Left renal cortex interstitium (tissue), 4 donors: ENCODE data around the gene TMEM131. TPM values are rescaled to one million over a fixed set of nuclear protein-coding genes. Genes with fewer than 3 reads are reported as not detected.
A peak's percentile ranks its signal among the peaks of the same experiment; 100 is the strongest.
"Not testable (repeated sequence)": the region's sequence is repeated elsewhere in the genome, so short reads cannot be mapped to it uniquely, and the experiment has no call there.

ENCODE experiments used
- DNase-seq, 4 donors: peaks; one replicate each; pipeline ENCODE4 v3.0.0-alpha.2; 2013; ENCODE audit warnings: low read depth in 4 of 4, low spot score in 2 of 4, missing footprints in 1 of 4
- polyA plus RNA-seq, 4 donors: library from polyadenylated mRNA; unstranded; fragments of 120-200 nt; gene quantifications; one replicate each; pipeline ENCODE4 v1.2.1, GENCODE V29; 2013; ENCODE audit not compliant: insufficient read length in 4 of 4

TMEM131 gene
- polyA plus RNA-seq, 4 donors, result 39.2 to 49.8 (median 45.4) TPM

DNA sequence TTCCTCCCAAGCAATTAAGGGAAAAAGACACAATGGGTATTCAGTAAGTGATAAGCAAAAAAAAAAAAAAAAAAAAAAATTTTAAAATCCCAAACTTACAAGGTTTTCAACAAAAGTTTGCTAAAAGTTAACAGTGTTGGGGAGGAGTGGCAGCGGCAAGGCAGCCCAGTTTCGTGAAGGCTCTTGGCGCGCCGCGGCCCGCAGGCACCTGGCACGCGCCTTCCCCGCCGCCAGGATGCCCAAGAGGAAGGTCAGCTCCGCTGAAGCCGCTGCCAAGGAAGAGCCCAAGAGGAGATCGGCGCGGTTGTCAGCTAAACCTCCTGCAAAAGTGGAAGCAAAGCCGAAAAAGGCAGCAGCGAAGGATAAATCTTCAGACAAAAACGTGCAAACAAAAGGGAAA lies 168.7 kb downstream of the TMEM131 start:
- not testable (repeated sequence) for DNase-seq

DNA sequence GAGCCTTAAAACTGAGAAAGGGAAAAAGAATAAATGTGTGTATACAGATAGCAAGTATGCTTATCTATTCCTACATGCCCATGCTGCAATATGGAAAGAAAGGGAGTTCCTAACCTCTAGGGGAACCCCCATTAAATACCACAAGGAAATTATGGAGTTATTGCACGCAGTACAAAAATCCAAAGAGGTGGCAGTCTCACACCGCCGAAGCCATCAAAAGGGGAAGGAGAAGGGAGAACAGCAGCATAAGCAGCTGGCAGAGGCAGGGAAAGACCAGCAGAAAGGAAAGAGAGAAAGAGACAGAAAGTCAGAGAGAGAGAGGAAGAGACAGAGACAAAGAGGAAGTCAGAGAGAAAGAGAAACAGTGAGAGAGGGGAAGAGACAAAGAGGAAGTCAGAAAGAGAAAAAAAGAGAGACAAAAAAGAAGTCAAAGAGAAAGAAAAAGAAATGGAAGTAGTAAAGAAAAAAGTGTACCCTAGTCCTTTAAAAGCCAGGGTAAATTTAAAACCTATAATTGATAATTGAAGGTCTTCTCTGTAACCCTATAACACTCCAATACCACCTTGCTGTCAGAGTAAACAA lies 169.4 kb downstream of the TMEM131 start:
- DNase-seq, result not testable (repeated sequence)

DNA sequence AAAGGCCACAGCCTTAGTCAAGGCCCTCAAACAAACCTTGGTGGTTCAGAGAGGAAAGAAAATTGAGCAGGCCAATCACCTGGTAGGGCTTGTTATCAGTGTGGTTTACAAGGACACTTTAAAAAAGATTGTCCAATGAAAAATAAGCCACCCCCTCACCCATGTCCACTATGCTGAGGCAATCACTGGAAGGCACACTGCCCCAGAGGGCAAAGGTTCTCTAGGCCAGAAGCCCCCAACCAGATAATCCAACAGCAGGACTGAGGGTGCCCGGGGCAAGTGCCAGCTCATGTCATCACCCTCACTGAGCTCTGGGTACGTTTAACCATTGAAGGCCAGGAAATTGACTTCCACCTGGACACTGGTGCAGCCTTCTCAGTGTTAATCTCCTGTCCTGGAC lies 171.7 kb downstream of the TMEM131 start:
- not testable (repeated sequence) for DNase-seq

DNA sequence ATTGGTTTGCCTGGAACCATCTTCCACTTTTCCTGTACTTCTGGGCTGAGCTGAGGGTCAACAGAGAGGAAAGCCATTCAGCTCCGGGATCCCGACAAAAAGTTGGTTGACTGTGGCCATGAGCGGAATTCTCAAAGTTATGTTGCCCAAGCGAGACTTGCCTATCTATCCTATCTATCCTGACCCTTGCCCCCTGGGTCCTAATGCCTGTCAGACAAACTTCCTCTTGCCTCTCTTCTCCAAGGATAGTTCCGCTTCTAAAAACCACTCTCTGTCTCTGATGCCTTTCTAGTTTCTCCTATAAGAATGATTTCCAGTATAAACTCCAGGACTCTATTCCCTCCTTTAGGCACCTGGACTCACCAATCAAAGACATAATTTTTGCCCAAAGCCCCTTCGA lies 173.9 kb downstream of the TMEM131 start:
- DNase-seq, result not testable (repeated sequence)

DNA sequence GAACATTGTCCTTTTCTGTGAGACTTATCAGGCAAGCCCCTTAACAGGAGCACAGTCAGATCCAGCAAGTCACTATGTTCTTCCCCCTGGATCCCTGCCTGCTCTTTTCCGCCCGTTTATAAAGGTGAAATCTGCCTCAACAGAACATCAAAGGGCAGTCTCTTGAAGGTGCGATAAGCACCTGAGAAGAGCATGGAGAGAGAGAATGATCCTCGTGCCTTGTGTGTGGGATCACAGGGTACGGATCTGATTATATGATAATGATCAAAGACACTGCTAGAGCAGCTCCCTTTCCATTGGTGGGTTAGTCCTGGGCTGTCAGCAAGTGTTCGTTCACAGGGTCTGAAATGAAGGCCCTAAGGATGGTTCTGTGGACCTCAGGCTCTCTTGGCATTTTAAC lies 176.0 kb downstream of the TMEM131 start:
- DNase-seq, result no peak

DNA sequence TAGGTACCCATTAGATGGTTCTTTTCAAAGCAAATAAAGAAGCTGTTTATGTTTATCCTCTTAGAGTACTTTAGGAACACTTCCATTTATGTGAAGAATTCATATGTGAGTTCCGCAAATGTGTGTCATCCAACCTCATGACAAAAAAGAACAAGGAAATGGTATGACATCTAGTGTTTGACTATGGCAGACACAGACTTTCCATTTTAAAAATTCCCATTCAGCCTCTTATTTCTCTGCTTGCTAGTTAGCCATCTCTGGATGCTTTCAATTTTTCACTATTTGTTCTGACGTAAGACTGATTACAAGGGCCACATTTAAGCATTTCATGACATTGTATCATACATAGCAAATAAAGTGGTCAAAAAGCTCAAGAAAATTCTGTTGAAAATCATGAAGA lies 179.3 kb downstream of the TMEM131 start:
- no peak for DNase-seq

DNA sequence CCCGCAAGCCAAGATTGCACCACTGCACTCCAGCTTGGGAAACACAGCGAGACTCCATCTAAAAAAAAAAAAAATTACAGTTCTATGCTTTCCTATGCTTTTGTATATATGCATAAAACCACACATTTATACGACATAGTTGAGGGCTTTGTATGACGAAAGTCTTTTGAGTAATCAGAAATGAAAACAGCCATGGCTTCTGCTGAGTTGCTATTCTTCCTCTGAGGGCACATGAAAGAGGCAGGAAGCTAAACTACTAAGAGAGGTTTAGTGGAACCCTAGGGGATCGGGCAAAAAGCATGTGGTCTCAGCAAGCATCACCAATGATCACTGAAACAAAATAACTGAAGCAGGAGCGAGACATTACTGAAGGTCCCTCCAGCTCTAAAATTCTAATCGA lies 182.8 kb downstream of the TMEM131 start:
- DNase-seq, result no peak

DNA sequence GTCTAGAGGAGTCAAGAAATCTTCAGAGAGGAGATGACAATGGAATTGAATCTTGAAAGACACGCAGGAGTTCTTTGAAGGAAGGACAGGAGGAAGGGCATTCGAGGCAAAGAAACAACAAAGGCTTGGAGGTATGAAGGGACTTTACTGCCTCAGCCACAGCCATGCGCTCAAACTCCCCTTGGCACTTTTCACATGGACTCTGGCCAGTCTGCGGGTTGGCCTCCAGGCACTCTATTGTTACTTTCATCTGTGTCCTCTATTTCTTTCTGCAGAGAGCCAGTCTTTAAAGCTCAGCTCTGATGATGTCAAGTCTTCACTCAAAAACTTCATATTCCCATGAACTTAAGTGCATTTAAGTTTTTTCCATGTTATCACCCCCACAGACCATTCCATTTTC lies 186.9 kb downstream of the TMEM131 start:
- no peak for DNase-seq

DNA sequence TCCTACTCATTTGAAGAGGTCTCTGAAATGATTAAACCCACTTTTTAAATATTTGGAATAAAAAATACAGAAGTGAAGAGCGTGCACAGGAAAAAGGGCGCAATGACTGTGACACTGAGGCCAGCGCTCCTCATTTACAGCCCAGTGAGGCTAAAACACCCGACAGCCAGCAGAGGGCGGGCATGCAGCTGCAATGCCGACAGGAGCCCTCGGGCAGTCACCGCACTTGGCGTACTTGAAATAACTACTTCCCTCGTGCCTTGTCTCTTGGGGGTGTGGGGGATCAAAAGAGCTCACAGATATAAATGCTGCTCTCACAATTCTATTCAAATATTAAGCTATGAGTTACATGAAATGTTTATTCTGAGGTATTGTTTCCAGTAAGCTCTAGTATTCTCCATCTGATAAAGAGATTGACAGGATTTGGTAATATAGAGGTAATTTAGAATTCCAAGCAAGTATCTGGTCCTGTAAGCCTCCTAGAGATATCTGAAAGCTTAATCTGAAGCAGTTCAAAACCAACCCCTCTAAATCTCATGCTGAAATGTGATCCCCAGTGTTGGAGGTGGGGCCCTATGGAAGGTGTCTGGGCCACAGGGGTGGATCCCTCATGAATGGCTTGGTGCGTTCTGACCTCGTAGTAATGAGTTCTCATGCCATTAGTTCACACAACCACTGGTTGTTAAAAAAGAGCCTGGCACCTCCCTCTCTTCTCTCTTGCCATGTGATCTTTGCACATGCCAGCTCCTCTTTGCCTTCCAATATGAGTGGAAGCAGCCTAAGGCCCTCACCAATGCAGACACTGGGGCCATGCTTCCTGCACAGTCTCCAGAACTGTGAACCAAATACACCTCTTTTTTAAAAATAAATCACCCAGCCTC lies 188.8 kb downstream of the TMEM131 start:
- peak; percentile 32 to 59 (median 45) for DNase-seq

DNA sequence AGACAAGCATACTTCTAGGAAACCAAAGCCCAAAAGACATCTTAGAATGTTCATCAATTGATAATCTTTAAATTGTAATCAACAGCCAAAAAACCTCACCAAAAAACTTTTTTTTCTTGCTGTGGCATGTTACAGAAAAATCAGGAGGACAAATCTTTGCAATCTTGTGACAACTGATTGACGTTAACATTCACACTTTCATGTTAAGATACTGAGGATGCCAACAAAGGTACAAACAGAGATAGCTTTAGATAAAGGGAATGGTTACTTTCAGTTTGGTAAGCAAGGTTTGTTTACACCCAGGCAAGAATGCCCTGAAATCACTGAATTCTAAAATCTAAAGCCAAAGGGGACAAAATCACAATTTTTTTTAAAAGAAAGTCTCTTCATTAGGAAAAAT lies 190.0 kb downstream of the TMEM131 start:
- no peak for DNase-seq

DNA sequence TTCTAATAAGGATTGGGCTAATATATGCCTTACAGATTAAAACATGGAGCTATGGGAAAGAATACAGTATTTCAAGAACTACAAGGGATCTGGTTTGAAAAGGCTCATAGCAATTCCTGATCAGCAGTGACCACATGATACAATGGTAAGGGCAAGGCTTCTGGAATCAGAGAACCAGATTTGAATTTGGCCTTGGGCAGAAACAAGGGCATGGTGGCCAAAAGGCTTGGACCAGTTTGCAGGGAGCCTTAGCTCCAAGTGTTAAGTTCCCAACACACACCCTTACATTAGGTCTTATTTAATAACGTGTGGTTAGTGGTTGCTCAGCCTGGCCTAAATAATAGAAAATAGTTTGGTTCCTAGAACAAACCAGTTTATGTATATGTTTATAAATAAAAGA lies 194.7 kb downstream of the TMEM131 start:
- DNase-seq, result no peak

DNA sequence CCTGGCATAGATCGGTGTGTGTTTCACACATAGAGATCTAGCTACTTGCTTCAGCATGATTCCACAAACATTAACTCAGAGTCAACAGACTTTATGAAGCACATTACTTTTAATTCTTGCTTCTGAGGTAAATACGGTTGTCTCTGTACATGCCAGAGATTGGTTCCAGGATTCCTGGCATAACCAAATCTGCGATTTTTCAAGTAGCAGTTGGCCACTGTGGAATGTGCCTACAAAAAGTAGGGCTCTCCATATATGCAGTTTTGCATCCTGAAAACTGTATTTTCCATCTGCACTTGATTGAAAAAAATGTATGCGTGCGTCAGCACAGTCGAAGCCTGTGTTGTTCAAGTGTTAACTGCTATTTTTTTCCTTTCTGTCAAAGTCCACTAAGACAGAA lies 197.3 kb downstream of the TMEM131 start:
- DNase-seq, result no peak

DNA sequence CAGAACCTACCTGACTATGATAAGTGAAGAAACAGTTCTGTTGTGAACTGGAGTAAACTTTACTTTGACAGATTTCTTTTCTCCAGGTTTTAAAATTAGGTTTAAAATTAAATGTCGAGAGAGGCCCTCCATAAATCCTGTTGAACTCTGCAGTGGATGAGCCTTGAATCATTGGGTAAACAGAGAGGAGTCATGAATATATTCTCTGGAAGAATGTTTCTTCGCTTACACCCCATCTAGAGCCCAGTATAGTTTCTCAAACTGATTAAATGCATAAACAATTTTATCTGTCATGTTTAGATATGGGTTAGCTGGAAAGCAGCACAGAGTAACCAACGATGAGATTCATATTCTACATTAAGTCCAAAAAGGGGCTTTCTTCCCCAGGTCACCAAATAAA lies 198.4 kb downstream of the TMEM131 start:
- DNase-seq, result no peak

DNA sequence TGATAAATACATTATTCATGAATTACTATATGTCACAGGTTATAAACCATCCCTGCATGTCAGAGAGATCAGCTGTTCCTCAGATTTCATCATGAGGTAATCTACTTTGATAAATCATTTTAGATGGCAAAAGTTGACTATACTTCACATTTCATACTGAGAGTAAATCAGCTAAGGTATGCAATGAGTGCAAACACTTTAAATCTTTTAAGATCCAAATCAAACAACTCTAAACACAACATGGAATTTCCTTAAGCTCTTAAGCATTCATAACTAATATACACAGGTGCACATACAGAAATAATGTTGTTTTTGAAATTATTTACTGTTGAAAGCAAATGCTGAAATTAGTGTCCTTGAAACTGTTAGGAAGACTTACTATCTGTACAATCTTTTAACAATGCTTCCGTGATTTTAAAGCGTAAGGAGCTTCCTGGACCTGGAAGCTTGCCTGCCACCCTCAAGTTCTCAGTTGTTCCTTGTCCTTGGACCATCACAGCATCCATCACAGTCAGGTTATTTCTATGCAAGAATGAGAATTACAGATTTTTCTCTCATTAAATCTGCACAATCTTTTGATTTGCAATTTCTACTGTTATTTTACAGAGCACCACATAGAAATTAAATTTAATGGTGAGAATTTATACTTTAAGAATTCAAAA lies 199.2 kb downstream of the TMEM131 start:
- no peak for DNase-seq

DNA sequence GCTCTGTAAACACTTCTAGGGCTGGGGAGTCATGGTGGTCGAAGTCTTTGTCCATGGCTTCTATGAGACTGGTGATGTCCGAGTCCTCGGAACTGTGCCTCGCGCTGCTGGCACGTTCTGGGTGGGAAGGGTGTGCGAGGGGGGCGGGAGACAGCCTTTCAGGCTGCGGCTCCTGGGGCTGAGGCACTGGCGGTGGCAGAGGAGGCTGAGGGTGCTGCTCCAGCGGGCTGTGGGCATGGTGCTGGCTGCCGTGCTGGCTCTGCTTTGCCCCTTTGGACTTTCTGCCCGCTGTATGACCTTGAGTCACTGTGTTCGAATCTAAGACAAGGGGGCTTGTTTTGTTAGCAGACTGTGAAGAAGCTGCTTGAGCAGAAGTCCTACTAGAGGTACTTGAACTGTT lies 203.3 kb downstream of the TMEM131 start:
- no peak for DNase-seq

DNA sequence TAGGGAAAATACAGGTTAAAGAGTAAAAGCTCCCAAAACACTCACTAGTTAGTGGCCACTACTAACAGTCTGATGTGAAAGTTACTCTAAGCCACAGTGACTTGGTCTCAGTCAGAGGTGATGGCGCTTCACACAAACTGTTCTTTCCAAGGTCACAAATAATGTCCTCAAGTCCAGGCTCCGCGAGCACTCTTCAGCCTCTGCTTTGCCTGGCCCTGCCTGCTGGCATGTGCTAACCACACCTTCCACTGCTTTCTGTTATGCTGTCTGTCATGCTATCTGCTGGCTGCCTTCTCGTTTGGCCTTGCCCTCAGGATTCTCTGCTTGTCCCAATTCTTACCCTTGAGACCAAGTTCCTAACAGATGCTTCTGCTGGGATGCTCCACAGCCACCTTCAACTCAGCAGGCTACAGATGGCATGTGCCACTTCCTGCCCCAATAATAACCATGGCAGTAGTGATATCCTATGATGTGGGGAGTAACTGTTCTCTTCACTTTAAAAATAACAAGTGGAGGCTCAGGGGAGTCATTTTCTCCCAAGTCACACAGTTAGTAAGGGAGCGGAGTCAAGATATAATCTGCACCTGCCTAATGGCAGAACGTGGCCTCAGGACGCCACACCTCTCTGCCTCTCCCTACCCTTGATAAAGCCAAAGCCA lies 206.6 kb downstream of the TMEM131 start:
- no peak for DNase-seq

DNA sequence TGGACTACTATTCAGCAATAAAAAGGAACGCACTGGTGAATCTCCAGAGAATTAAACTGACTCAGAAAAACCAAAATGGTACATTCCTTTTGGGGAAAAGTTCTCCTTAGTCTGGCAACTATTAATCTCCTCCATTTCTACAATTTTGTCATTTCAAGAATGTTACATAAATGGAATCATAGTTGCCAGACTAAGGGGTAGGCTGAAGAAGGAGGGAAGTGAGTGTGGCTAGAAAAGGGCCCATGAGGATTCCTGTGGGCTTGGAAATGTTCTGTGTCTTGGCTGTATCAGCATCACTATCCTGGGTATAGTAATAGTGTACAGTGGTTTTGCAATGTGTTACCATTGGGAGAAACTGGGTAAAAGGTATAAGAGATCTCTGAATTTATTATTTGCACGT lies 209.9 kb downstream of the TMEM131 start:
- DNase-seq, result no peak

DNA sequence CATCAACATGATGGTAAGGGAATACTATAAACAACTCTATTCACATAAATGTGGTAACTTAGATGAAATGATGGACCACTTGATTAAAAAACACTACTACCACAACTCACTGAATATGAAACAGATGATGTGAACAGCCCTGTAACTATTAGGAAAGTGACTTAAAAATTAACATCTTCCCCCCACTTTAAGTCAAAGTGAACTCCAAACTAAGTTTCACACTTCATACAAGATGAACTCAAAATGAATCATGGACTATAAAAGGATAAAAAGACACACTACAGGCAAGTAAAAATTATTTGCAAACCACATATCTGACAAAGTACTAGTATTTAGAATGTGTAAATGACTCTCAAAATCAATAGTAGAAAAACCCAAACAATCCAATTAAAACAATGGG lies 210.8 kb downstream of the TMEM131 start:
- no peak for DNase-seq

DNA sequence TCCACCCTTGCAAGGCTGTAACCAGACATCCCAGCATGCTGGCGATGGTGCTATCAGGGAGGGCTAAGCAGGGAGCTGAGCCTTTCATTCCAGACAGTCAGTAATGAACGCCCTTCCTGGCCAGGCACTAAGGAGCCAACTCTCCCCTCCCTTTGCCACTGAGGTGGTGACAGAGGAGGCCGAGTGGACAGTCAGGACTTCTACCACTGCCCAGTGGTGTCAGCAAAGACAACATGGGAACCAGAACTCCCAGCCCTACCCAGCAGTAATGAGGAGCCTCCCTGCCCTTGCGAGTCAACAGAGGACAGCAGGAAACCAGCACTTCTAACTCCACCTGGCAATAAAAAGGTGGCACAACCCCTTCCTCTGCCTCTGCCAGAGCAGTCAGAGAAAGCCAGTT lies 213.8 kb downstream of the TMEM131 start:
- no peak for DNase-seq

DNA sequence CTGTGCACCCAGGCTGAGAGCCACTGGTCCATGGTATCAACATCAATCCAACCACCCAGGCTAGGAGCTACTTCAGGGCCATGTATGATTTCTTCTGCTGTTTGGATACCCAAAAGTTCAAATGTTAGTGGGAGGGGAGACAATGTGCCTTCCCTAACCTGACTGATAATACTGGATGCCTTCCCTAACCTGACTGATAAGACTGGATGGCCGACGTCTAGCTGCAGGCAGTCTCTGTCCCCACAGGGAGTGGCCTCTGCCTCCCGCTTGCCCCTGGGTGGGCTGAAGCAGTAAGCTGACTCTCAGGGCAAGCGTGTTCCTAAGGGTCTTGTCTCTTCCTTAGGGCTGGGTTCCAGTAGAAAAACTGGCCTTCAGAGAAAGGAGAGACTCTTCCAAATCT lies 216.6 kb downstream of the TMEM131 start:
- DNase-seq, result no peak

DNA sequence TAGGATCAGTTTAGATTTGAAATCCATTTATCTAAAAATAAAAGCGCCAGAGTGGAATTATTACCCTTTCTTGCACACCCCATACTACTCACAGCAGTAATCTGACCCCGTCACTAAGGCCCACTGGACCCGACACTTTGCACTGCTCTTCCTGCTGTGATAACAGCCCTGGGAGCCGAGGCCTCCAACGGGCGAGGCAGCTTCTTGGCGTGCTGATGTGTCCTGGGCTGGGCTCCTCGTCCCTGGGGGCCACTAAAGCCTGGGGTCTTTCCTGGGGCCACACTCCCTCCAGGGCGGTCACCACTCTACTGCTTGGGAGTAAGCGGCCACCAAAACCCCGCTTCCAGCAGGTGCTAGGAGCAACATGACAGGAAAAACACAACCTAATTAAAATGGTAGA lies 220.7 kb downstream of the TMEM131 start:
- DNase-seq, result no peak
